ENCODE data around the gene MSANTD7.
"Not testable (repeated sequence)": the region's sequence is repeated elsewhere in the genome, so short reads cannot be mapped to it uniquely, and the experiment has no call there.

Gene MSANTD7

GRCh38 chr10:14837757-14838581 lies at the start of gene MSANTD7, which contains the start of the genes CDNF and HSPA14:
MSANTD7 (plus strand) TSS chr10:14838306; CDS start chr10:14842285, 3,979 bp downstream.
CDNF (minus strand) TSS chr10:14838037; CDS start chr10:14837946, 91 bp downstream.
HSPA14 (plus strand) TSS chr10:14838306; CDS start chr10:14838403, 97 bp downstream.
- peak; percentile 98 for DNase-seq (ENCODE audit: low read depth in 2 of 2)

GRCh38 chr10:14798636-14799035 lies 39.5 kb upstream of the MSANTD7 start:
- no peak for DNase-seq (ENCODE audit: low read depth in 2 of 2)

GRCh38 chr10:14800397-14800796 lies 37.7 kb upstream of the MSANTD7 start:
- DNase-seq (ENCODE audit: low read depth in 2 of 2): no peak

- DNase-seq (ENCODE audit: low read depth in 2 of 2): no peak
Measured at GRCh38 chr10:14801723-14802122, 36.4 kb upstream of the MSANTD7 start.

GRCh38 chr10:14803827-14804226 lies 34.3 kb upstream of the MSANTD7 start:
- DNase-seq (ENCODE audit: low read depth in 2 of 2): no peak

GRCh38 chr10:14806318-14806717 lies 31.8 kb upstream of the MSANTD7 start:
- no peak for DNase-seq (ENCODE audit: low read depth in 2 of 2)

- DNase-seq (ENCODE audit: low read depth in 2 of 2): no peak
Measured at GRCh38 chr10:14810969-14811953, 26.8 kb upstream of the MSANTD7 start.

- DNase-seq (ENCODE audit: low read depth in 2 of 2): no peak
Measured at GRCh38 chr10:14812271-14812670, 25.8 kb upstream of the MSANTD7 start.

GRCh38 chr10:14815681-14816080 lies 22.4 kb upstream of the MSANTD7 start:
- DNase-seq (ENCODE audit: low read depth in 2 of 2): no peak

GRCh38 chr10:14816717-14817116 lies 21.4 kb upstream of the MSANTD7 start:
- not testable (repeated sequence) for DNase-seq (ENCODE audit: low read depth in 2 of 2)

GRCh38 chr10:14820010-14820774 lies 17.9 kb upstream of the MSANTD7 start:
- no peak for DNase-seq (ENCODE audit: low read depth in 2 of 2)

GRCh38 chr10:14820775-14821154 lies 17.3 kb upstream of the MSANTD7 start:
- no peak for DNase-seq (ENCODE audit: low read depth in 2 of 2)

GRCh38 chr10:14821635-14822375 lies 16.3 kb upstream of the MSANTD7 start:
- no peak for DNase-seq (ENCODE audit: low read depth in 2 of 2)

- peak in 1 of 2 experiments; percentile 30 for DNase-seq (ENCODE audit: low read depth in 2 of 2)
Measured at GRCh38 chr10:14822879-14823755, 15.0 kb upstream of the MSANTD7 start.

- no peak for DNase-seq (ENCODE audit: low read depth in 2 of 2)
Measured at GRCh38 chr10:14823966-14824365, 14.1 kb upstream of the MSANTD7 start.

- DNase-seq (ENCODE audit: low read depth in 2 of 2): no peak
Measured at GRCh38 chr10:14826076-14826829, 11.9 kb upstream of the MSANTD7 start.

- DNase-seq (ENCODE audit: low read depth in 2 of 2): no peak
Measured at GRCh38 chr10:14833106-14833505, 5.0 kb upstream of the MSANTD7 start.

- no peak for DNase-seq (ENCODE audit: low read depth in 2 of 2)
Measured at GRCh38 chr10:14836208-14836607, 1.9 kb upstream of the MSANTD7 start.

Data from stimulated activated CD4-positive, alpha-beta T cell treated with anti-CD3 and anti-CD28 coated beads, Interleukin-12 subunit alpha, Interleukin-12 subunit beta, amount 100 ng/mL, for 24 hours (primary cell).